ENCODE results near the gene ADGRG1. TPM values are rescaled to one million over a fixed set of nuclear protein-coding genes. Genes with fewer than 3 reads are reported as not detected.

ADGRG1 gene
- total RNA-seq, 4 donors from 2014 or later, result 40.0 to 55.3 (median 45.7) TPM

- Histone ChIP-seq H3K36me3 (no peaks in the 10 kb centered on the region), H3K27me3 (no peaks in the 10 kb centered on the region), H3K9me3 (no peaks in the 10 kb centered on the region), H3K4me3 (no peak overlapping the region), H3K27ac (no peak overlapping the region), H3K4me1 (no peaks in the 10 kb centered on the region)
- no peak for DNase-seq
- whole genome bisulfite sequencing, 2 donors (ENCODE audit: low coverage in 1 of 2), result 81 to 88% methylated on average over 3 to 8 of the region's 8 CpGs
- intact Hi-C loops (cut with DNase I; ENCODE audit: low total_unique reads), result no loop called here
- no peak for TF ChIP-seq EP300 (IDR thresholded peaks at IDR 0.05; ENCODE audit: low read depth)
- TF ChIP-seq POLR2AphosphoS5 (IDR thresholded peaks at IDR 0.05), result no peak
- TF ChIP-seq CTCF (IDR thresholded peaks at IDR 0.05), result no peak
- TF ChIP-seq POLR2A (IDR thresholded peaks at IDR 0.05), result no peak
- in situ Hi-C loops (cut with MboI; ENCODE audit: low pct_ligation_motif_present in 1 of 4, low pct_unique_long_range_greater_than_20kb in 1 of 4, low sequenced_read_pairs in 3 of 4), result no loop called here
Measured at GRCh38 chr16:57713596-57713995, 85.2 kb downstream of the ADGRG1 start.

GRCh38 chr16:57714047-57714446 lies 85.6 kb downstream of the ADGRG1 start:
- Histone ChIP-seq H3K27ac (no peak overlapping the region), H3K4me1 (no peaks in the 10 kb centered on the region), H3K27me3 (no peaks in the 10 kb centered on the region), H3K9me3 (no peaks in the 10 kb centered on the region), H3K36me3 (no peaks in the 10 kb centered on the region), H3K4me3 (no peak overlapping the region)
- in situ Hi-C loops (cut with MboI; ENCODE audit: low pct_ligation_motif_present in 1 of 4, low pct_unique_long_range_greater_than_20kb in 1 of 4, low sequenced_read_pairs in 3 of 4), result no loop called here
- intact Hi-C loops (cut with DNase I; ENCODE audit: low total_unique reads), result no loop called here
- 84 to 90% methylated on average over 2 to 6 of the region's 6 CpGs for WGBS, 2 donors (ENCODE audit: low coverage in 1 of 2)
- no peak for DNase-seq
- no peak for TF ChIP-seq POLR2A (IDR thresholded peaks at IDR 0.05)
- TF ChIP-seq POLR2AphosphoS5 (IDR thresholded peaks at IDR 0.05), result no peak
- no peak for TF ChIP-seq EP300 (IDR thresholded peaks at IDR 0.05; ENCODE audit: low read depth)
- TF ChIP-seq CTCF (IDR thresholded peaks at IDR 0.05), result no peak

Other genes starting within 250 kb of the ADGRG1 start
- 1 to 10 TPM in 1 of 4 donors, not detected in 3; 1.4 TPM for gene CCL17, start 223.9 kb upstream of the ADGRG1 start, total RNA-seq
- gene CIAPIN1, start 181.2 kb upstream of the ADGRG1 start, total RNA-seq, result 10 to 100 TPM; 20.9 to 48.3 (median 40.5) TPM
- gene COQ9, start 181.2 kb upstream of the ADGRG1 start, total RNA-seq, result 100 to 1,000 TPM; 113 to 154 (median 148) TPM
- gene POLR2C, start 166.0 kb upstream of the ADGRG1 start, total RNA-seq, result 100 to 1,000 TPM in 1 of 4 donors, 10 to 100 TPM in 3; 39.2 to 104 (median 72.7) TPM
- 100 to 1,000 TPM in 3 of 4 donors, 10 to 100 TPM in 1; 57.9 to 312 (median 143) TPM for gene DOK4, start 142.1 kb upstream of the ADGRG1 start, total RNA-seq
- 10 to 100 TPM in 1 of 4 donors, 1 to 10 TPM in 3; 2.2 to 17.7 (median 3.7) TPM for gene CCDC102A, start 92.1 kb upstream of the ADGRG1 start, total RNA-seq
- 1 to 10 TPM in 2 of 4 donors, under 1 TPM in 1, not detected in 1; 0.41 to 1.9 (median 1.9) TPM for gene ADGRG5, start 86.0 kb upstream of the ADGRG1 start, total RNA-seq
- 1 to 10 TPM in 3 of 4 donors, not detected in 1; 1.5 to 2.7 (median 2.2) TPM for gene ADGRG3, start 39.7 kb downstream of the ADGRG1 start, total RNA-seq
- not detected for gene DRC7, start 66.2 kb downstream of the ADGRG1 start, total RNA-seq
- 10 to 100 TPM; 11.3 to 28.4 (median 22.3) TPM for gene KATNB1, start 107.1 kb downstream of the ADGRG1 start, total RNA-seq
- 10 to 100 TPM in 2 of 4 donors, 1 to 10 TPM in 2; 5.2 to 46.8 (median 13.5) TPM for gene KIFC3, start 173.9 kb downstream of the ADGRG1 start, total RNA-seq

All from transverse colon (tissue), 4 donors.